Activated CD4-positive, alpha-beta T cell treated with anti-CD3 and anti-CD28 coated beads, Interleukin-2, amount 10 ng/mL, durations not matched to agents 24 days and 14 days (primary cell): Measurements from ENCODE around the gene CORIN. TPM values are rescaled to one million over a fixed set of nuclear protein-coding genes. Genes with fewer than 3 reads are reported as not detected.
"Not testable (repeated sequence)": the region's sequence is repeated elsewhere in the genome, so short reads cannot be mapped to it uniquely, and the experiment has no call there.

Experiments used
- DNase-seq: peaks from one replicate; pipeline ENCODE4 v3.0.0; 2022
- H3K27ac Mint-ChIP-seq: one replicate; pipeline ENCODE4 v1.8.0; 2022; ENCODE audit warnings: mild to moderate bottlenecking, mixed read lengths
- H3K27me3 Mint-ChIP-seq: one replicate; pipeline ENCODE4 v1.8.0; 2022; ENCODE audit warnings: mixed read lengths
- H3K36me3 Mint-ChIP-seq: one replicate; pipeline ENCODE4 v1.8.0; 2022; ENCODE audit warnings: low read depth, mild to moderate bottlenecking, mixed read lengths
- H3K4me1 Mint-ChIP-seq: one replicate; pipeline ENCODE4 v1.8.0; 2021; ENCODE audit warnings: mixed read lengths
- H3K4me3 Mint-ChIP-seq: one replicate; pipeline ENCODE4 v1.8.0; 2022; ENCODE audit warnings: mild to moderate bottlenecking, moderate library complexity, mixed read lengths
- H3K9me3 Mint-ChIP-seq: one replicate; pipeline ENCODE4 v1.8.0; 2021; ENCODE audit warnings: mixed read lengths
- intact Hi-C: fragments of 100-400 bp; cut with micrococcal nuclease; formaldehyde crosslinking; loops from one replicate; pipeline ENCODE4 v1.15.1; 2023
- total RNA-seq: library from RNA; stranded (reverse); gene quantifications from 2 replicates; pipeline ENCODE4 v1.2.3, GENCODE V29; 2022

Gene CORIN
- total RNA-seq, 1 donor from 2014 or later, result 0.51 TPM

GRCh38 chr4:47784222-47784621, 53.6 kb downstream of the CORIN start:
- no peak overlapping the region for H3K27ac Mint-ChIP-seq
- no peaks in the 10 kb centered on the region for H3K4me1 Mint-ChIP-seq
- no peak for DNase-seq
- no peaks in the 10 kb centered on the region for H3K36me3 Mint-ChIP-seq
- no peaks in the 10 kb centered on the region for H3K9me3 Mint-ChIP-seq
- intact Hi-C loops, result no loop called here
- H3K27me3 Mint-ChIP-seq, result peaks cover 4% of the 10 kb centered on the region
- no peak overlapping the region for H3K4me3 Mint-ChIP-seq

- Mint-ChIP-seq H3K27ac (no peak overlapping the region), H3K4me3 (no peak overlapping the region), H3K4me1 (no peaks in the 10 kb centered on the region), H3K9me3 (no peaks in the 10 kb centered on the region), H3K36me3 (no peaks in the 10 kb centered on the region), H3K27me3 (peaks cover 1% of the 10 kb centered on the region)
- DNase-seq, result no peak
- intact Hi-C loops, result no loop called here
Observed at GRCh38 chr4:47776353-47776752, 61.5 kb downstream of the CORIN start.

GRCh38 chr4:47774079-47774478, 63.8 kb downstream of the CORIN start:
- DNase-seq, result no peak
- no peaks in the 10 kb centered on the region for H3K9me3 Mint-ChIP-seq
- peaks cover 1% of the 10 kb centered on the region for H3K27me3 Mint-ChIP-seq
- intact Hi-C loops, result no loop called here
- no peak overlapping the region for H3K27ac Mint-ChIP-seq
- H3K36me3 Mint-ChIP-seq, result no peaks in the 10 kb centered on the region
- no peak overlapping the region for H3K4me3 Mint-ChIP-seq
- H3K4me1 Mint-ChIP-seq, result no peaks in the 10 kb centered on the region

DNA sequence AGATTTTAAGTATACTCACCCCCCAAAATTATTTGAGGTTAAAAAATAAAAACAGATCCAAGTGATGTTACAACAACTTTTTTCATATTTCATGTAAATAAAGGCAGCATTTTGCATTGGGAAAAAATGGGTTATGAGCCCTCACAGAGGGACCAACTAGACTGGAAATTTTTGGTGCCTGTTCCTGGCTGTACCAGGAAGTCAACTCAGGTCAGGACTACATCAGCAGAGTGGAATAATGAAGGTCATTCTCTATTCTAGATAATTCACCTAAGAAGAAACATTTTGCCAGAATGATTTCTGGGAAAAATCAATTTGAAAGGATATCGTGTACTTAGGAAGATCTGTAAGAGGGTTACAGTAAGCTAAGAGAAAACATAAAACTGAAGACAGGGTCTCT, 66.8 kb downstream of the CORIN start:
- Mint-ChIP-seq H3K4me3 (no peak overlapping the region), H3K9me3 (no peaks in the 10 kb centered on the region), H3K27me3 (peaks cover 7% of the 10 kb centered on the region), H3K27ac (no peak overlapping the region), H3K36me3 (no peaks in the 10 kb centered on the region), H3K4me1 (no peaks in the 10 kb centered on the region)
- intact Hi-C loops, result no loop called here
- DNase-seq, result no peak

DNA sequence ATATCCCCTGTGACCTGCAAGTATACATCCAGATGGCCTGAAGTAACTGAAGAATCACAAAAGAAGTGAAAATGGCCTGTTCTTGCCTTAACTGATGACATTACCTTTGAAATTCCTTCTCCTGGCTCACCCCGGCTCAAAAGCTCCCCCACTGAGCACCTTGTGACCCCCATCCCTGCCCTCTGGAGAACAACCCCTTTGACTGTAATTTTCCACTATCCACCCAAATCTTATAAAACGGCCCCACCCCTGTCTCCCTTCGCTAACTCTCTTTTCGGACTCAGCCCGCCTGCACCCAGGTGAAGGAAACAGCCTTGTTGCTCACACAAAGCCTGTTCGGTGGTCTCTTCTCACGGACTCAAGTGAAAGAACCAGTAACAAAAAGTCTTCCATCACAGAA, 69.9 kb downstream of the CORIN start:
- H3K36me3 Mint-ChIP-seq, H3K4me1 Mint-ChIP-seq, DNase-seq, H3K9me3 Mint-ChIP-seq, H3K4me3 Mint-ChIP-seq, H3K27me3 Mint-ChIP-seq, H3K27ac Mint-ChIP-seq, intact Hi-C loops: not testable (repeated sequence)

- H3K27me3 Mint-ChIP-seq, result peaks cover 4% of the 10 kb centered on the region
- H3K36me3 Mint-ChIP-seq, result no peaks in the 10 kb centered on the region
- intact Hi-C loops, result no loop called here
- no peaks in the 10 kb centered on the region for H3K9me3 Mint-ChIP-seq
- DNase-seq, result no peak
- no peak overlapping the region for H3K27ac Mint-ChIP-seq
- no peaks in the 10 kb centered on the region for H3K4me1 Mint-ChIP-seq
- no peak overlapping the region for H3K4me3 Mint-ChIP-seq
Observed at GRCh38 chr4:47763279-47763678, 74.6 kb downstream of the CORIN start.

DNA sequence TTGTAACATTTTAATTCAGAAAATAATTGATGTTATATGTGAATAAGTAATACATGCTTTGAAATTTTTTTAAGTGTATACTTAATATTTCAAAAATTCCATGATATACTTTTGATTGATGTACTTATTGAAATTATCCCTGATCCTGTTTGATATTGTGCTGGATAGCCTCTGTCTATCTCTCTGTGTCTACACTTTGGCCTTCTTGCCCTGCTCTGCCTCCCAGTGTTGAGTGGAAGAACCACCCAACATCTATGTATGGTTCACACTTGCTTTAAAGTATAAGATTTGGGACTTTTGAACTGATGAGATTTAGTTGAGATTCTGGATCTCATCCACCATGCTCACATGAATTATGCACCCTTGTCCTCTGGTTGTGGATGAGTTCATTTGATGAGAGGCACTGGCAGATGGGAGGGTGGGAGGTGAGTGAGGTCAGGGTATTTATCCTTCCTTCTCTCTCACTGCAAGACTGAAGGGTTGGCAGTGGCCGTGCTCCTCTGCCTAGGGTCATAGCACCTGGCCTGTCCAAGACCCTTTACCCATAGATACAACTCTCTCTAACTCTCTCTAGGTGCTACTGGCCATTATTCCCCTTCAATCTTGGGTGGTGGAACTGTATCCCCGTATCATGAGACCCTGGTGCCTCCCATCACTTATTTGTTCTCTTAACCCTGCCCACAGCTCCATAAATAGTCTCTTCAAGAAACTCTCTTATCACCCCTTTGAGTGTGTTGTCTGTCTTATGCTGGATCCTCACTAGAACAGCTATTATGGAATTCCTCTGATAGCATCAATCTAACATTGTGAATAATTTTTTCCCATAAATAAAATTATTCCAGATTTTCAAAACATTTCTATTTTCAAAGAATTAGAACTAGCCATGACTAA, 75.2 kb downstream of the CORIN start:
- H3K27ac Mint-ChIP-seq, result no peak overlapping the region
- DNase-seq, result no peak
- no peaks in the 10 kb centered on the region for H3K9me3 Mint-ChIP-seq
- H3K36me3 Mint-ChIP-seq, result no peaks in the 10 kb centered on the region
- no peaks in the 10 kb centered on the region for H3K4me1 Mint-ChIP-seq
- no peaks in the 10 kb centered on the region for H3K27me3 Mint-ChIP-seq
- no peak overlapping the region for H3K4me3 Mint-ChIP-seq
- intact Hi-C loops, result no loop called here

GRCh38 chr4:47753316-47753715, 84.6 kb downstream of the CORIN start:
- H3K9me3 Mint-ChIP-seq, H3K4me3 Mint-ChIP-seq, H3K4me1 Mint-ChIP-seq, intact Hi-C loops, DNase-seq, H3K27me3 Mint-ChIP-seq, H3K36me3 Mint-ChIP-seq, H3K27ac Mint-ChIP-seq: not testable (repeated sequence)

GRCh38 chr4:47752214-47752613, 85.7 kb downstream of the CORIN start:
- intact Hi-C loops, result no loop called here
- no peak overlapping the region for H3K27ac Mint-ChIP-seq

GRCh38 chr4:47750788-47751187, 87.1 kb downstream of the CORIN start:
- H3K4me1 Mint-ChIP-seq, result no peaks in the 10 kb centered on the region

More at GRCh38 chr4:47752214-47752613, 85.7 kb downstream of the CORIN start:
- H3K9me3 Mint-ChIP-seq, result no peaks in the 10 kb centered on the region
- no peak overlapping the region for H3K4me3 Mint-ChIP-seq
- H3K4me1 Mint-ChIP-seq, result no peaks in the 10 kb centered on the region
- DNase-seq, result no peak
- no peaks in the 10 kb centered on the region for H3K27me3 Mint-ChIP-seq
- H3K36me3 Mint-ChIP-seq, result no peaks in the 10 kb centered on the region

DNA sequence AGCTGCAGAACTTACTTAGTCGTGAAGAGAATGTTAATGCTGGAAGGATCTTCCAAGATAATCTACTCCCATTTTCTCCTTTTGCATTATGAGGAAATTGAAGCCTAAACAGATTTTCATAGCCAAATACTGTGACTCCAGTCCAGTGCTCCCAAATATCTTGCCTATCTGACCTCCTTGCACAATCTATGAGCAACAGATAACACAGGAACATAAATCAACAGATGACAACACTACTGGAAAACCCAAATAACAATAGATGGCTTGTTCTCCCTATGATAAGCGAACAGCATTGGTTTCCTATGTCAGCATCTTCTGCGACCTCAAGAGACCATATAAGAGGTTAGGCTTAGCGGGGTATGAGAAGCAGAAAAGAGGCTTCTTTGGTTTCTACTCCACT, 88.0 kb downstream of the CORIN start:
- no peaks in the 10 kb centered on the region for H3K9me3 Mint-ChIP-seq
- intact Hi-C loops, result no loop called here
- no peak overlapping the region for H3K4me3 Mint-ChIP-seq
- no peaks in the 10 kb centered on the region for H3K27me3 Mint-ChIP-seq
- H3K36me3 Mint-ChIP-seq, result no peaks in the 10 kb centered on the region
- no peaks in the 10 kb centered on the region for H3K4me1 Mint-ChIP-seq
- H3K27ac Mint-ChIP-seq, result no peak overlapping the region
- no peak for DNase-seq

More at GRCh38 chr4:47750788-47751187, 87.1 kb downstream of the CORIN start:
- Mint-ChIP-seq H3K9me3 (no peaks in the 10 kb centered on the region), H3K27ac (no peak overlapping the region), H3K36me3 (no peaks in the 10 kb centered on the region), H3K4me3 (no peak overlapping the region), H3K27me3 (no peaks in the 10 kb centered on the region)
- intact Hi-C loops, result no loop called here
- no peak for DNase-seq

- intact Hi-C loops, result no loop called here
- Mint-ChIP-seq H3K36me3 (no peaks in the 10 kb centered on the region), H3K9me3 (no peaks in the 10 kb centered on the region), H3K27me3 (no peaks in the 10 kb centered on the region), H3K4me1 (no peaks in the 10 kb centered on the region), H3K4me3 (no peak overlapping the region), H3K27ac (no peak overlapping the region)
- no peak for DNase-seq
Observed at GRCh38 chr4:47749060-47749459, 88.8 kb downstream of the CORIN start.

DNA sequence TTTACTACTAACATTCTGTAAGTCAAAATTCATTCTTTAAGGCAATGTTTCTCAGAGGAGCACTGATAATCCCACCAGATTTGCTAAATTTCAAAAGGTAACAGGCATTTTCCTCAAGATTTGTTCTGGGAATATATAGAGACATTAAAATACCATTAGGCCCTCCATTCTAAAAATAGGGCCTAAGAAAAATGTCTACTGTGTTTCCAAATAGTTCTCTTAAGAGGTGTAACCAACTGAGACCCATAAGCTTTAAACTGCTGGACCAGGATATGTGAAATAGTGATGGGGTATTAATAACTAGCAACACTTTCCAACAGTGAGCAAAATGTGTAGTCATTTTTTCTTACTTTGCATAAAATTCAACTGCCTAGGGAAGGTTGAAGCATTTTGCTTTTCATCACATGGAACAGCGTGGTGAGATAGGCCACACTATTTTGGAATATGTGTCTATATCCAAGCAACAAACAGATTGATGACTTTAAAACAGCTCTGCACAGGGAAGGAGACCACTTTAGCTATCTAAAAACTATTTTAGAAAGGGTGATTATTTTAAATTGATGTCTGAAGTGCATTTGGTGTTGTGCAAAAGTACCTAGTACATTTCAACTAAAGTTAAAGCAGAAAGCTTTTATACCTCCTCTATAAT, 89.9 kb downstream of the CORIN start:
- H3K4me1 Mint-ChIP-seq, result no peaks in the 10 kb centered on the region
- intact Hi-C loops, result no loop called here
- H3K4me3 Mint-ChIP-seq, result no peak overlapping the region
- no peaks in the 10 kb centered on the region for H3K36me3 Mint-ChIP-seq
- H3K27ac Mint-ChIP-seq, result no peak overlapping the region
- H3K9me3 Mint-ChIP-seq, result no peaks in the 10 kb centered on the region
- DNase-seq, result no peak
- H3K27me3 Mint-ChIP-seq, result no peaks in the 10 kb centered on the region

DNA sequence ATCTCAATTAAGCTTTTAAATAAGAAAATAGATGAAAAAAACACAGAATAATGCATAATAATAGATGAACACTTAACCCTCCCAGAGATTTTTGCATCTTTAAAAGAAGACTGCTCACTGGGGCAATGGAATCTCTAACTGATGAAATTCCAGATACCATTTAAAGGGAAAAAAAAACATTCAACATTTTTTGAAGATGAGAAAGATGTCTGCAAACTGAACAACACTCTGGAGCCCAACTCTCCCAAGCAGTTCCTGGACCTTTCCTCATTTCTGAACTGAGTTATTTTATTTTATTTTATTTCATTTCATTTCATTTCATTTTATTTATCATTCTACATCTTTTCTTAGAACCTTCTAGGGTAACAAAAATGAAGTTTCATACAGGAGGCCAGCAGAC, 90.7 kb downstream of the CORIN start:
- Mint-ChIP-seq H3K27ac (no peak overlapping the region), H3K4me1 (no peaks in the 10 kb centered on the region), H3K4me3 (no peak overlapping the region), H3K9me3 (no peaks in the 10 kb centered on the region), H3K27me3 (no peaks in the 10 kb centered on the region), H3K36me3 (no peaks in the 10 kb centered on the region)
- intact Hi-C loops, result no loop called here
- DNase-seq, result no peak
